ENCODE results near the gene HOXC9.

The HOXC9 gene

DNA sequence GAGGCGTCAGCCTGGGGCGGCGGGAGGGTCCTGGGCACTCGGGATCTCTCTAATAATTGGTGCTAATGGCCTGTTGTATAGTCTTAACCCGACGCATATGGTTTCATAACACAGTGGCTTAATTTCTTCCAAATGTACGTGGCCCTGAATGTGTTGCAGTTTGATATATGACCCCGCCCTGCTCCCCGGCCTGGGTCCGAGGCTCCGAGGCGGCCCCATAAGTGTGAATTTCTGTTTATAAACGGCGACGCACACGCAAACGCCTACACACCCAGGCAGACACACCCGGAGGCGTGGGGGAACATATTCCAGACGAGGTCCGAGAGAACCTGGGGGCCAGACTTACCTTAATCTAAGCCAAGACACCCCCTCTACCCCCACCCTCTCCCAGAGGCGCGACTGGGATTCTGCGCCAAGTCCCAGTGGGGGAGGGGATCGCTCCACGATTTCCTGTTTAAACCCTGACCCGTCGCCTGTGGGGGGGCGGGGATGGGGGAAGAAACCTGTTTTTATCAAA lies 18.6 kb downstream of the HOXC9 start:
- TF ChIP-seq, protein P1, sequence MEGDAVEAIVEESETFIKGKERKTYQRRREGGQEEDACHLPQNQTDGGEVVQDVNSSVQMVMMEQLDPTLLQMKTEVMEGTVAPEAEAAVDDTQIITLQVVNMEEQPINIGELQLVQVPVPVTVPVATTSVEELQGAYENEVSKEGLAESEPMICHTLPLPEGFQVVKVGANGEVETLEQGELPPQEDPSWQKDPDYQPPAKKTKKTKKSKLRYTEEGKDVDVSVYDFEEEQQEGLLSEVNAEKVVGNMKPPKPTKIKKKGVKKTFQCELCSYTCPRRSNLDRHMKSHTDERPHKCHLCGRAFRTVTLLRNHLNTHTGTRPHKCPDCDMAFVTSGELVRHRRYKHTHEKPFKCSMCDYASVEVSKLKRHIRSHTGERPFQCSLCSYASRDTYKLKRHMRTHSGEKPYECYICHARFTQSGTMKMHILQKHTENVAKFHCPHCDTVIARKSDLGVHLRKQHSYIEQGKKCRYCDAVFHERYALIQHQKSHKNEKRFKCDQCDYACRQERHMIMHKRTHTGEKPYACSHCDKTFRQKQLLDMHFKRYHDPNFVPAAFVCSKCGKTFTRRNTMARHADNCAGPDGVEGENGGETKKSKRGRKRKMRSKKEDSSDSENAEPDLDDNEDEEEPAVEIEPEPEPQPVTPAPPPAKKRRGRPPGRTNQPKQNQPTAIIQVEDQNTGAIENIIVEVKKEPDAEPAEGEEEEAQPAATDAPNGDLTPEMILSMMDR (IDR thresholded peaks at IDR 0.05; ENCODE audit: insufficient read depth, low read depth, low read length, missing control alignments): no peak
- peak overlapping the region; percentile 41 for H3K4me3 ChIP-seq (ENCODE audit: low read length)
- no peak for DNase-seq (ENCODE audit: low read depth)

GRCh38 chr12:54019091-54019811 lies 19.3 kb downstream of the HOXC9 start:
- no peak overlapping the region for H3K4me3 ChIP-seq (ENCODE audit: low read length)
- TF ChIP-seq, protein P1 (IDR thresholded peaks at IDR 0.05; ENCODE audit: insufficient read depth, low read depth, low read length, missing control alignments): no peak
- DNase-seq (ENCODE audit: low read depth): no peak

GRCh38 chr12:54019924-54020590 lies 20.1 kb downstream of the HOXC9 start:
- TF ChIP-seq, protein P1 (IDR thresholded peaks at IDR 0.05; ENCODE audit: insufficient read depth, low read depth, low read length, missing control alignments): no peak
- DNase-seq (ENCODE audit: low read depth): no peak
- H3K4me3 ChIP-seq (ENCODE audit: low read length): no peak overlapping the region

DNA sequence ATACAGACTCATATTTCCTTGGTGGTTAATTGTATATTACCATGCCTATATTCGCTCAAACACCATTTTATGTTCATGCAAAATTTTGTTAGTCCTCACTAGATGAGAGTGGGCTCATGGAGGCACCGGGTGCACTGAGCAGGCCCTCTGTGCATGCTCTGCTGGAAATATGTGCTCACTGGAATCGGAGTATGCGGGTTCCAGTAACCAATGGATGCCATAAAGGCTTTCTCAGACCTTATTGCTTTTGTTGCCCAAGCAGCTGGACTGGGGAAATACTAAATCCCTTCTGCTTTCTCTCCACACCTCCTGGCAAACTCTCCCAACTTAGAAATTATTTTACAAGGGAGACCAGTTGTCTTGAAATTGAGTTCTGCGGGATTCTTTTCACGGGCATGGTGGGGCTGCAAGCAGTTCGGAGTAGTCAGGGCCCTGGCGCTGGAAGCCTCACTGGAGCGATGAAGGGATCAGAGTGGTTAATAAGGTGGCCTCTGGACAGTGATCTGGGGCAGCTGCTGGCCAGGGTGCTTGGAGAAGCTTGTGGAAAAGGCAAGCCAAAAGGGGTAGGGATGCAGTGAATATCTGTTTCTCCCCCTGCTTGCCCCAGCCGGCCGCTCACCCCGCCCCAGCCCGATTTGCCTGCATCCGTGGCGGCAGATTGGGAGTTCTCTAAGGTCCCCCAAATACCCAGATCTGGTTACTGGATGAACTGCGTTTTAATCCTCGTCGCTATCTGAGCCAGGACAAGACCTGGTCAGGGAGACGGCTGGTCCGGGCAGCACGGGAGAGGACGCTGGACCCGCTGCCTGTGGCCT lies 20.8 kb downstream of the HOXC9 start:
- no peak overlapping the region for H3K4me3 ChIP-seq (ENCODE audit: low read length)
- DNase-seq (ENCODE audit: low read depth): no peak
- TF ChIP-seq, protein P1 (IDR thresholded peaks at IDR 0.05; ENCODE audit: insufficient read depth, low read depth, low read length, missing control alignments): no peak

DNA sequence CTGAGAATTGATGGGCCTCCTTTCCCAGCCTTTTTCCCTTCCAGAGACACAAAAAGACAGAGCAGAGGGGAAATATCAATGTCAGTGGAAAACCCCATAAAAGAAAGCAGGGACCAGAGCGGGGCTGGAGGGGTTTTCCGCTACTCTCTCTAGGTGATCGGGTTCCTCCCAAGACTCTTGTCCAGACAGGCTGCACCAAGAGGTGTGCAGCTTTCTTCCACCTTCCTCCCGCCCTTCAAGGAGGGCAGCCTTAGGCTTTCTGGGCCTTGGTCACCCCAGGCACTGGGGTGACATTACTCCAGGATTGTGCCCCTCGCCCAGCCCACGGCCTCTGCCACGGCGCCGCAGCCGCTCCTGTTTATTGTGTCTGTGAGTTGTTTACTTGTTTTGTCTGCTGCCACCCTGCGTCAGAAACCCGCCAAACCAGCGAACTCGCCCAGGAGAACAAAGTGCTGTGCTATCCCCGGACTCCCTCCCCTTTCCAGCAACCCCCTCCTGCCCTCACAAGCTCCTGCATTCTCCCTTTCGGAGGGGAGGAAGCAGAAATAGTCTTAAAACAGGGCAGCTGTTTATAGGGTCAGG lies 21.6 kb downstream of the HOXC9 start:
- no peak overlapping the region for H3K4me3 ChIP-seq (ENCODE audit: low read length)
- peak; percentile 38 for DNase-seq (ENCODE audit: low read depth)
- TF ChIP-seq, protein P1 (IDR thresholded peaks at IDR 0.05; ENCODE audit: insufficient read depth, low read depth, low read length, missing control alignments): peak; percentile 43

DNA sequence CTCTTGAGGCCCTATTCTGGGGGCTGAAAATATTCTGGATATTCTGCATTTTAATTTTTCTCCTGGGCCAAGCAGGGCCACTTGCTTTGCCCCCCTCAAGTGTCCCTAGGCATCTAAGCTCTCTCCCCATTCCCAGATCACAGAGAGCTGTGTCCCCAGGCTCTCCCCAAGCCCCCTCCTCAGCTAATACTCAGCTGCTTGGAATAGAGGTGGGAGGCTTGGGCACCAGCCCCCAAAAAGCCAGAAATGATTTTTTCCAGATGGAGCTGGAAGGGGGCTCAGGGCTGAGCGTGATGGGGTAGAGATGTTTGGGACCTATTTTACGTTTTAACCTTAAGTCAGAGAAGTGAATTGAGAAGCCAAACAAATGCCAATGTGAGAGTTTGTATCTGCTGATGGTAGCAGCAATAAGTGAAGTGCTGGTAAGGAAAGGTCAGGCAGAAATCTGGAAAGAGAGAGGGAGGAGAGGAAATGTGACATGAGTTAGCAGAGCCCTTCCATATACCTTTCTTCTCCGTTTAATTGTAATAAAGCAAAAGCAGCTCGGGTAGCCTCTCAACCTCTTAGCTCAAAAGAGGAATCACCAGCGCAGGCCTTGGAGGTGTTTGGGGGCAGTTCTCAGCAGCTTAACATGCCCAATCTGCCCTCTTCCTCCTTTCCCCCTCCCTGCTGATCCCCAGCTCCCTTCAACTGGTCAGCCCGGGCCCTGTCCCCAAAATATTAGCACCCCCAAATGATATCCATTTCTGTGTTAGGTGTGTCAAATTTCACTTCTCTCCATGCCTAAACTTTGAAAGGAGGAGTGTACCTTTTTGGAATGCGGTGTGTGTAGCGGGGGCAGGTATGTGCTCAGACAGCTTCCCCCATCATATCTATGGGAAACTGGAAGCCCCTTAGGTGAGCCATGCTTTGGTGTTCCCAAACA lies 23.3 kb downstream of the HOXC9 start:
- H3K4me3 ChIP-seq (ENCODE audit: low read length): no peak overlapping the region
- TF ChIP-seq, protein P1 (IDR thresholded peaks at IDR 0.05; ENCODE audit: insufficient read depth, low read depth, low read length, missing control alignments): no peak

More for the DNA sequence above, 23.3 kb downstream of the HOXC9 start:
- DNase-seq (ENCODE audit: low read depth): no peak
